PC-9 (cell line): ENCODE measurements around the gene ISCA1. TPM values are rescaled to one million over a fixed set of nuclear protein-coding genes. Genes with fewer than 3 reads are reported as not detected.
"Not testable (repeated sequence)": the region's sequence is repeated elsewhere in the genome, so short reads cannot be mapped to it uniquely, and the experiment has no call there.

Source experiments
- BruUV-seq: library from RNA; stranded (reverse); fragments of 400-500 nt; replicated peaks from 2 replicates; lab custom pipeline; 2021; lab: Mats Ljungman, UMichigan
- CTCF ChIA-PET: fragments of 300-600 bp; sonication (Branson Sonifier 250); formaldehyde crosslinking; loops from one replicate; lab custom pipeline; 2022; ENCODE audit warnings: antibody characterized with exemption; lab: Charles Lee
- POLR2A ChIA-PET: fragments of 300-600 bp; sonication (Branson Sonifier 250); formaldehyde crosslinking; loops from one replicate; lab custom pipeline; 2022; ENCODE audit warnings: antibody characterized with exemption; ENCODE audit not compliant: unreplicated experiment; lab: Charles Lee
- DNase-seq, 2 experiments: peaks; one replicate each; pipeline versions ENCODE4 v3.0.0 to v3.0.0-alpha.2; 2015 to 2022; ENCODE audit warnings: mixed read lengths in 1 of 2
- H2AFZ ChIP-seq: fragments of 200-600 bp; sonication (generic); 2 replicates; pipeline ENCODE4 v1.8.1; 2017; ENCODE audit warnings: antibody characterized with exemption
- H3F3A ChIP-seq: fragments of 200-600 bp; sonication (generic); 2 replicates; pipeline ENCODE4 v1.8.1; 2017; ENCODE audit warnings: antibody characterized with exemption, mild to moderate bottlenecking, low read depth; ENCODE audit not compliant: insufficient read depth
- H3K27ac ChIP-seq: fragments of 200-600 bp; sonication (generic); 2 replicates; pipeline ENCODE4 v1.6.1; 2016; ENCODE audit warnings: mixed run types
- H3K27me3 ChIP-seq: fragments of 200-600 bp; sonication (generic); 2 replicates; pipeline ENCODE4 v1.6.1; 2016; ENCODE audit warnings: low read depth, mixed run types; ENCODE audit not compliant: insufficient read depth
- H3K36me3 ChIP-seq: fragments of 200-600 bp; sonication (generic); 2 replicates; pipeline ENCODE4 v1.6.1; 2016; ENCODE audit warnings: low read depth, mixed run types
- H3K4me1 ChIP-seq: fragments of 200-600 bp; sonication (generic); replicated peaks from 2 replicates; pipeline ENCODE4 v1.6.1; 2016; ENCODE audit warnings: mixed run types; ENCODE audit not compliant: insufficient read depth
- H3K4me2 ChIP-seq: fragments of 200-600 bp; sonication (generic); 2 replicates; pipeline ENCODE4 v1.6.1; 2017; ENCODE audit warnings: mixed run types
- H3K4me3 ChIP-seq: fragments of 200-600 bp; sonication (generic); 2 replicates; pipeline ENCODE4 v1.6.1; 2016; ENCODE audit warnings: mixed run types
- H3K79me2 ChIP-seq: fragments of 200-600 bp; sonication (generic); 2 replicates; pipeline ENCODE4 v1.6.1; 2017; ENCODE audit warnings: low read depth, mixed run types
- H3K9me2 ChIP-seq: fragments of 200-600 bp; sonication (generic); 2 replicates; pipeline ENCODE4 v1.8.1; 2017; ENCODE audit warnings: mild to moderate bottlenecking; ENCODE audit not compliant: insufficient read depth
- H3K9me3 ChIP-seq: fragments of 200-600 bp; sonication (generic); 2 replicates; pipeline ENCODE4 v1.8.1; 2016; ENCODE audit warnings: low read depth; ENCODE audit not compliant: insufficient read depth
- H4K20me1 ChIP-seq: fragments of 200-600 bp; sonication (generic); 2 replicates; pipeline ENCODE4 v1.8.1; 2017; ENCODE audit not compliant: insufficient read depth
- CTCF ChIP-seq: fragments of 200-600 bp; sonication (generic); conservative IDR thresholded peaks from 2 replicates; pipeline ENCODE4 v1.6.1; 2017; ENCODE audit warnings: mixed run types, antibody characterized with exemption, mild to moderate bottlenecking, moderate library complexity
- EZH2 ChIP-seq: fragments of 200-600 bp; sonication (generic); IDR thresholded peaks from 2 replicates; pipeline ENCODE4 v1.8.0; 2017; ENCODE audit warnings: antibody characterized with exemption, low read depth
- intact Hi-C: fragments of 100-400 bp; cut with micrococcal nuclease; formaldehyde crosslinking; loops from one replicate; pipeline ENCODE4 v1.10.0; 2022; ENCODE audit not compliant: unreplicated experiment
- total RNA-seq: library from RNA; stranded (reverse); gene quantifications from 2 replicates; pipeline ENCODE4 v1.2.3, GENCODE V29; 2021

Gene ISCA1
- total RNA-seq, 1 experiment from 2014 or later, result 29.6 TPM

DNA sequence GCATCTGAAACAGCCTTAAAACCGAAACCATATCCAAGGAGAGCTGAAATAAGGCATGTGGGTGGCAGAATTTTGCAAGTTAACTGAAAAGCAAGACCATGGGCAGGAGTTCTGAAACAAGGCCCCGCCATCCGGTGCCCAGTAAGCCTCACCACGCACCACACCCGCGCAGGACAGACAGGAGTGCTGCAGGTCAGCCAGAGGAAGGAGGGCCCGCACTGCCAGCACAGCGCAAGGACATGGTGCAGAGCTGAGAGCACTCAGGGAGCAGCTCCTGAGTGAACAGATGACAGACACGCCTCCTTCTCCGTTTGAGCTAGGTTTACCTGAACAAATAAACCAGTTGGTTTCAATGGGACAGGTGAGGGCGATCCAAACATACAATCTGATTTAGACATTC, 16.5 kb upstream of the ISCA1 start:
- H3K4me2 ChIP-seq, result no peak overlapping the region
- DNase-seq, result no peak
- no peaks in the 10 kb centered on the region for H3K79me2 ChIP-seq
- H3F3A ChIP-seq, result peaks cover 4% of the 10 kb centered on the region; the same call in 1 of the 2 replicates
- CTCF ChIA-PET, result interaction anchor here (0.6 kb wide), 2 partner anchors 14 to 185 kb away, joined by 3 read pairs; no protein-coding TSS in a partner anchor
- no peaks in the 10 kb centered on the region for H3K4me1 ChIP-seq
- no peak overlapping the region for H2AFZ ChIP-seq
- no peaks in the 10 kb centered on the region; the same call in 1 of the 2 replicates for H4K20me1 ChIP-seq
- H3K9me3 ChIP-seq, result no peaks in the 10 kb centered on the region
- BruUV-seq, result no TSS peak
- no peak for TF ChIP-seq EZH2
- TF ChIP-seq CTCF, result no peak
- no peak overlapping the region for H3K27ac ChIP-seq
- intact Hi-C loops, result no loop called here
- POLR2A ChIA-PET, result interaction anchor here (0.6 kb wide), 1 partner anchor 10 kb away, joined by 3 read pairs; no protein-coding TSS in a partner anchor
- H3K36me3 ChIP-seq, result peaks cover 28% of the 10 kb centered on the region
- no peaks in the 10 kb centered on the region for H3K27me3 ChIP-seq
- H3K4me3 ChIP-seq, result no peak overlapping the region
- no peaks in the 10 kb centered on the region for H3K9me2 ChIP-seq

- H3K27me3 ChIP-seq, H3K9me2 ChIP-seq, H4K20me1 ChIP-seq, H3K27ac ChIP-seq, BruUV-seq, DNase-seq, intact Hi-C loops, H3K4me3 ChIP-seq, CTCF ChIA-PET, H3K79me2 ChIP-seq, H3K4me1 ChIP-seq, H3K36me3 ChIP-seq, H2AFZ ChIP-seq, H3K4me2 ChIP-seq, H3K9me3 ChIP-seq: not testable (repeated sequence)
- POLR2A ChIA-PET, result interaction anchor here (0.6 kb wide), 1 partner anchor 192 kb away, joined by 3 read pairs; no protein-coding TSS in a partner anchor
- peaks cover 12% of the 10 kb centered on the region; the same call in 1 of the 2 replicates for H3F3A ChIP-seq
Observed at GRCh38 chr9:86290341-86290740, 8.0 kb upstream of the ISCA1 start.

DNA sequence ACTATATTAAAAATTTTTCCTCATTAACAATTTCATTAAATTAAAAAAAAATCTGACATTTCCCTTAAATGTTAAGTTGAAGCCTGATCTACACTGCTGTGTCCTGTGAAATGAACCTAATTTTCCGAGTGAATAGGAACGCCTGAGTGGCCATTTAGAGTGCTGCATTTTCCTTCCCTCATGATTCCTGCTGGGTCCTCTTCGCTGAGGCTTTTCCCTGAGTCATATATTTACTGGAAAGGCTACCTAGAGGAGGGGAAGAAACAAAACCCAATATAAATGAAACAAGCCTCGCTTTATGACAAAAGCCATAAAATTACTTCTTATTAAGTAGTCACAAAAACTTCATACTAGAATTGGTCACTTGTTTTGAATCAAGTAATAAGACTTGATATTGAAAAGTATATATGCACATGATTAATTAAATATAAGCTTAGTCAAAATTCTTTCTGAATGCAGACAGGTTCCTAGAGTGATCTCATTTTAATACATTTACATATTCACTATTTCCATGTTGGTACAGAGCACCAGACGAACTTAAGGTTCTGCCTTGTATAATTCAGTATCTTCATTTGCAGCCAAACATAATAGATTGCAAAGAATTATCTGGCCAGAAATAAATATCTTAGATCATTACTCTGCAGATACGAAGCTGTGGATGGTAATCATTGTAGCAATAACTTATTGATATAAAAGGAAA, 6.3 kb upstream of the ISCA1 start:
- Histone ChIP-seq H3K4me3 (no peak overlapping the region), H3K9me3 (no peaks in the 10 kb centered on the region), H3F3A (peaks cover 15% of the 10 kb centered on the region), H3K9me2 (no peaks in the 10 kb centered on the region), H3K79me2 (no peaks in the 10 kb centered on the region), H3K27me3 (no peaks in the 10 kb centered on the region), H4K20me1 (peaks cover 7% of the 10 kb centered on the region; the same call in 1 of the 2 replicates), H3K27ac (no peak overlapping the region), H3K4me1 (peaks cover 2% of the 10 kb centered on the region; the same call in 1 of the 2 replicates), H2AFZ (no peak overlapping the region), H3K36me3 (peaks cover 5% of the 10 kb centered on the region; the same call in 1 of the 2 replicates), H3K4me2 (no peak overlapping the region)
- no peak for DNase-seq
- TF ChIP-seq CTCF (no peak), EZH2 (no peak)
- intact Hi-C loops, result no loop called here
- CTCF ChIA-PET, result no interaction called here
- POLR2A ChIA-PET, result no interaction called here
- BruUV-seq, result no TSS peak
